ENCODE results near the gene ANKAR. TPM values are rescaled to one million over a fixed set of nuclear protein-coding genes. Genes with fewer than 3 reads are reported as not detected.
A peak's percentile ranks its signal among the peaks of the same experiment; 100 is the strongest.

The ANKAR gene
- total RNA-seq, 1 experiment from 2014 or later, result 0.84 TPM

DNA sequence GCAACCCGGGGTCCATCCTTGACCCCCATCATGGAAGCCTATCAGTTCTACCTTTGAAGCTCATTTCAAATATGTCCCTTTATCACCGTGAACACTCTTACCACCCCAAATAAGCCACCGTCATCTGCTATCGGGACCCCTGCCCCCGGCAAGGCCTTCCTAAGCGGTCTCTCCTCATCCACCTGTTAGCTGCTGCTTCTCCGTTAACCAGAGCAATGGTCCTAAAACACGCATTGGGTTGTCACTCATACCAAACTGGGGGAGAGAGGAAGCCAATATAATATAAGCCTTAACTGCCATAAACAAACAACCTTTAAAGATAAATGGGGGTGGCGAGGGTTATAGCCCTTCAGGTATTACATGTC lies 12.5 kb upstream of the ANKAR start:
- H3K4me1 ChIP-seq (ENCODE audit: control insufficient read depth in 1 of 2, insufficient read depth in 2 of 2, low read length in 2 of 2), result peaks cover 0 to 11% of the 10 kb centered on the region in 2 experiments; a peak in 2 of 4 replicates
- DNase-seq (ENCODE audit: low read depth, low spot score) (no peak), ATAC-seq (no peak)
- H3K9ac ChIP-seq (ENCODE audit: low read length), result peak overlapping the region; percentile 88
- no peaks in the 10 kb centered on the region for H4K20me1 ChIP-seq (ENCODE audit: insufficient read depth)
- RAD21 ChIA-PET (ENCODE audit: low non-redundant PET in 1 of 2, low total read pairs in 2 of 2, uncharacterized antibody in 2 of 2, unreplicated experiment in 2 of 2), result no interaction called here
- TF ChIP-seq, protein P1, sequence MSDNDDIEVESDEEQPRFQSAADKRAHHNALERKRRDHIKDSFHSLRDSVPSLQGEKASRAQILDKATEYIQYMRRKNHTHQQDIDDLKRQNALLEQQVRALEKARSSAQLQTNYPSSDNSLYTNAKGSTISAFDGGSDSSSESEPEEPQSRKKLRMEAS (IDR thresholded peaks at IDR 0.05), result no peak
- TF ChIP-seq POLR2A (IDR thresholded peaks at IDR 0.05; ENCODE audit: borderline replicate concordance, extremely low read depth, insufficient read depth, insufficient read length), result no peak
- no peak for TF ChIP-seq SIN3A (IDR thresholded peaks at IDR 0.05; ENCODE audit: low read depth)
- TF ChIP-seq FOSL1 (IDR thresholded peaks at IDR 0.05; ENCODE audit: low read depth), result no peak
- no peak for TF ChIP-seq TCF7L2 (IDR thresholded peaks at IDR 0.05; ENCODE audit: borderline replicate concordance, extremely low read depth, insufficient read depth, insufficient read length)
- TF ChIP-seq EGR1 (IDR thresholded peaks at IDR 0.05; ENCODE audit: low read depth), result no peak
- TF ChIP-seq EZH2 (IDR thresholded peaks at IDR 0.05), result no peak
- TF ChIP-seq ELF1 (IDR thresholded peaks at IDR 0.05; ENCODE audit: borderline replicate concordance, low read depth), result no peak
- TF ChIP-seq SP1 (IDR thresholded peaks at IDR 0.05; ENCODE audit: low read depth), result no peak
- TF ChIP-seq SRF (IDR thresholded peaks at IDR 0.05; ENCODE audit: low read depth), result no peak
- no peak for TF ChIP-seq POLR2AphosphoS5 (IDR thresholded peaks at IDR 0.05; ENCODE audit: low read depth, low read length)
- TF ChIP-seq, protein P2, sequence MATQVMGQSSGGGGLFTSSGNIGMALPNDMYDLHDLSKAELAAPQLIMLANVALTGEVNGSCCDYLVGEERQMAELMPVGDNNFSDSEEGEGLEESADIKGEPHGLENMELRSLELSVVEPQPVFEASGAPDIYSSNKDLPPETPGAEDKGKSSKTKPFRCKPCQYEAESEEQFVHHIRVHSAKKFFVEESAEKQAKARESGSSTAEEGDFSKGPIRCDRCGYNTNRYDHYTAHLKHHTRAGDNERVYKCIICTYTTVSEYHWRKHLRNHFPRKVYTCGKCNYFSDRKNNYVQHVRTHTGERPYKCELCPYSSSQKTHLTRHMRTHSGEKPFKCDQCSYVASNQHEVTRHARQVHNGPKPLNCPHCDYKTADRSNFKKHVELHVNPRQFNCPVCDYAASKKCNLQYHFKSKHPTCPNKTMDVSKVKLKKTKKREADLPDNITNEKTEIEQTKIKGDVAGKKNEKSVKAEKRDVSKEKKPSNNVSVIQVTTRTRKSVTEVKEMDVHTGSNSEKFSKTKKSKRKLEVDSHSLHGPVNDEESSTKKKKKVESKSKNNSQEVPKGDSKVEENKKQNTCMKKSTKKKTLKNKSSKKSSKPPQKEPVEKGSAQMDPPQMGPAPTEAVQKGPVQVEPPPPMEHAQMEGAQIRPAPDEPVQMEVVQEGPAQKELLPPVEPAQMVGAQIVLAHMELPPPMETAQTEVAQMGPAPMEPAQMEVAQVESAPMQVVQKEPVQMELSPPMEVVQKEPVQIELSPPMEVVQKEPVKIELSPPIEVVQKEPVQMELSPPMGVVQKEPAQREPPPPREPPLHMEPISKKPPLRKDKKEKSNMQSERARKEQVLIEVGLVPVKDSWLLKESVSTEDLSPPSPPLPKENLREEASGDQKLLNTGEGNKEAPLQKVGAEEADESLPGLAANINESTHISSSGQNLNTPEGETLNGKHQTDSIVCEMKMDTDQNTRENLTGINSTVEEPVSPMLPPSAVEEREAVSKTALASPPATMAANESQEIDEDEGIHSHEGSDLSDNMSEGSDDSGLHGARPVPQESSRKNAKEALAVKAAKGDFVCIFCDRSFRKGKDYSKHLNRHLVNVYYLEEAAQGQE (IDR thresholded peaks at IDR 0.05; ENCODE audit: low read depth), result no peak
- no peak for TF ChIP-seq YY1 (IDR thresholded peaks at IDR 0.05; ENCODE audit: extremely low read depth, insufficient replicate concordance, low read depth, low read length)
- no peak for TF ChIP-seq CEBPB (IDR thresholded peaks at IDR 0.05; ENCODE audit: low read depth)
- TF ChIP-seq RAD21 (IDR thresholded peaks at IDR 0.05; ENCODE audit: low read depth), result no peak
- TF ChIP-seq, protein P3, sequence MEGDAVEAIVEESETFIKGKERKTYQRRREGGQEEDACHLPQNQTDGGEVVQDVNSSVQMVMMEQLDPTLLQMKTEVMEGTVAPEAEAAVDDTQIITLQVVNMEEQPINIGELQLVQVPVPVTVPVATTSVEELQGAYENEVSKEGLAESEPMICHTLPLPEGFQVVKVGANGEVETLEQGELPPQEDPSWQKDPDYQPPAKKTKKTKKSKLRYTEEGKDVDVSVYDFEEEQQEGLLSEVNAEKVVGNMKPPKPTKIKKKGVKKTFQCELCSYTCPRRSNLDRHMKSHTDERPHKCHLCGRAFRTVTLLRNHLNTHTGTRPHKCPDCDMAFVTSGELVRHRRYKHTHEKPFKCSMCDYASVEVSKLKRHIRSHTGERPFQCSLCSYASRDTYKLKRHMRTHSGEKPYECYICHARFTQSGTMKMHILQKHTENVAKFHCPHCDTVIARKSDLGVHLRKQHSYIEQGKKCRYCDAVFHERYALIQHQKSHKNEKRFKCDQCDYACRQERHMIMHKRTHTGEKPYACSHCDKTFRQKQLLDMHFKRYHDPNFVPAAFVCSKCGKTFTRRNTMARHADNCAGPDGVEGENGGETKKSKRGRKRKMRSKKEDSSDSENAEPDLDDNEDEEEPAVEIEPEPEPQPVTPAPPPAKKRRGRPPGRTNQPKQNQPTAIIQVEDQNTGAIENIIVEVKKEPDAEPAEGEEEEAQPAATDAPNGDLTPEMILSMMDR (IDR thresholded peaks at IDR 0.05 in 2 of 3, conservative IDR thresholded peaks at IDR 0.05 in 1 of 3; ENCODE audit: borderline replicate concordance in 1 of 3, insufficient read depth in 1 of 3, low read depth in 2 of 3, low read length in 2 of 3), result no peak
- no peak for TF ChIP-seq CBX3 (IDR thresholded peaks at IDR 0.05; ENCODE audit: low read depth)
- TF ChIP-seq, protein P4, sequence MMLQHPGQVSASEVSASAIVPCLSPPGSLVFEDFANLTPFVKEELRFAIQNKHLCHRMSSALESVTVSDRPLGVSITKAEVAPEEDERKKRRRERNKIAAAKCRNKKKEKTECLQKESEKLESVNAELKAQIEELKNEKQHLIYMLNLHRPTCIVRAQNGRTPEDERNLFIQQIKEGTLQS (IDR thresholded peaks at IDR 0.05), result no peak
- no peak for TF ChIP-seq JUND (IDR thresholded peaks at IDR 0.05)
- TF ChIP-seq EZH2phosphoT487 (IDR thresholded peaks at IDR 0.05; ENCODE audit: borderline replicate concordance), result no peak
- peak overlapping the region; percentile 84 for H3K4me2 ChIP-seq (ENCODE audit: low read length)
- peak overlapping the region; percentile 73 to 92 for H3K4me3 ChIP-seq (replicated peaks in 1 of 2; ENCODE audit: low read depth in 1 of 2, low read length in 2 of 2)
- H3K27ac ChIP-seq (ENCODE audit: low read depth, low read length), result no peak overlapping the region
- H2AFZ ChIP-seq (ENCODE audit: low read depth, low read length, poor library complexity, severe bottlenecking), result no peak overlapping the region
- H3K27me3 ChIP-seq (ENCODE audit: insufficient read depth, low read length), result no peaks in the 10 kb centered on the region
- no peaks in the 10 kb centered on the region for H3K9me2 ChIP-seq (ENCODE audit: insufficient read depth)
- intact Hi-C loops (cut with micrococcal nuclease), result loop anchor here (1.0 to 10.0 kb wide), 4 partner anchors 36 to 653 kb away; partner anchors contain the start of gene HIBCH
- CTCF ChIA-PET, result interaction anchor here (0.7 to 1.4 kb wide), 4 partner anchors 35 to 455 kb away, joined by 3 to 6 read pairs (median 4); partner anchors contain the start of gene OSGEPL1
- H3K9me3 ChIP-seq (ENCODE audit: control insufficient read depth in 1 of 2, insufficient read depth in 1 of 2, low read depth in 1 of 2, low read length in 2 of 2), result no peaks in the 10 kb centered on the region
- BruUV-seq (replicated peaks), result no TSS peak
- POLR2A ChIA-PET, result no interaction called here
- peaks cover 47% of the 10 kb centered on the region for H3K79me2 ChIP-seq (ENCODE audit: insufficient read depth, low read length)
- peaks cover 8 to 9% of the 10 kb centered on the region in 2 experiments; a peak in 3 of 4 replicates for H3K36me3 ChIP-seq (ENCODE audit: control insufficient read depth in 1 of 2, insufficient read depth in 2 of 2, low read length in 2 of 2)
